HUDEP-2 (cell line): Measurements from ENCODE around the gene SUPT3H.

Experiments
- DNase-seq, 76 experiments: peaks; one replicate each; lab custom pipeline; 2025; ENCODE audit not compliant: unreplicated experiment in 76 of 76; lab: John Stamatoyannopoulos, UW

Gene SUPT3H

GRCh38 chr6:44969446-44970185 lies 408.1 kb downstream of the SUPT3H start:
- no peak for DNase-seq

- peak in 3 of 76 experiments; percentile 3 to 6 (median 4) for DNase-seq
Observed at GRCh38 chr6:44967481-44967880, 410.3 kb downstream of the SUPT3H start.

- peak in 41 of 76 experiments; percentile 8 to 84 (median 64) for DNase-seq
Observed at GRCh38 chr6:44966449-44967092, 411.2 kb downstream of the SUPT3H start.

GRCh38 chr6:44965708-44966107 lies 412.0 kb downstream of the SUPT3H start:
- DNase-seq: no peak

GRCh38 chr6:44960898-44961297 lies 416.8 kb downstream of the SUPT3H start:
- DNase-seq: no peak

GRCh38 chr6:44959651-44960050 lies 418.1 kb downstream of the SUPT3H start:
- no peak for DNase-seq

GRCh38 chr6:44957156-44957555 lies 420.6 kb downstream of the SUPT3H start:
- DNase-seq: no peak

GRCh38 chr6:44956396-44956795 lies 421.3 kb downstream of the SUPT3H start:
- no peak for DNase-seq

- DNase-seq: peak in 2 of 76 experiments; percentile 4 to 6
Observed at GRCh38 chr6:44955145-44955544, 422.6 kb downstream of the SUPT3H start.

GRCh38 chr6:44954281-44954680 lies 423.5 kb downstream of the SUPT3H start:
- DNase-seq: no peak

- no peak for DNase-seq
Observed at GRCh38 chr6:44951253-44951747, 426.4 kb downstream of the SUPT3H start.

GRCh38 chr6:44949596-44950201 lies 428.0 kb downstream of the SUPT3H start:
- DNase-seq: no peak

GRCh38 chr6:44943541-44943940 lies 434.2 kb downstream of the SUPT3H start:
- DNase-seq: no peak

- no peak for DNase-seq
Observed at GRCh38 chr6:44942798-44943197, 434.9 kb downstream of the SUPT3H start.

GRCh38 chr6:44942201-44942600 lies 435.5 kb downstream of the SUPT3H start:
- no peak for DNase-seq

- DNase-seq: no peak
Observed at GRCh38 chr6:44940367-44940766, 437.4 kb downstream of the SUPT3H start.

- DNase-seq: no peak
Observed at GRCh38 chr6:44935693-44936300, 441.9 kb downstream of the SUPT3H start.

GRCh38 chr6:44933108-44933507 lies 444.6 kb downstream of the SUPT3H start:
- DNase-seq: no peak

GRCh38 chr6:44932651-44933091 lies 445.1 kb downstream of the SUPT3H start:
- DNase-seq: no peak

- no peak for DNase-seq
Observed at GRCh38 chr6:44931385-44931784, 446.3 kb downstream of the SUPT3H start.

GRCh38 chr6:44926556-44926955 lies 451.2 kb downstream of the SUPT3H start:
- no peak for DNase-seq
